Panc1 (cell line): ENCODE measurements around the gene LDHAL6B. TPM values are rescaled to one million over a fixed set of nuclear protein-coding genes. Genes with fewer than 3 reads are reported as not detected.

ENCODE experiments used
- ATAC-seq: fragments of 200-7000 bp; cut with Tn5 transposase; 2 replicates; pipeline ENCODE4 v1.9.1; 2020; ENCODE audit warnings: mild to moderate bottlenecking, moderate library complexity
- BruUV-seq: library from RNA; stranded (reverse); fragments of 400-500 nt; replicated peaks from 2 replicates; lab custom pipeline; 2021; lab: Mats Ljungman, UMichigan
- CTCF ChIA-PET: fragments of 300-600 bp; sonication (Branson Sonifier 250); formaldehyde crosslinking; loops from one replicate; lab custom pipeline; 2022; ENCODE audit warnings: antibody characterized with exemption; lab: Charles Lee
- POLR2A ChIA-PET: fragments of 300-600 bp; sonication (Branson Sonifier 250); formaldehyde crosslinking; loops from one replicate; lab custom pipeline; 2022; ENCODE audit warnings: antibody characterized with exemption; lab: Charles Lee
- DNase-seq: peaks from one replicate; pipeline ENCODE4 v3.0.0-alpha.2; 2010; ENCODE audit warnings: low read depth, low spot score
- H3K27ac ChIP-seq: 2 replicates; pipeline ENCODE4 v1.5.1; 2011; ENCODE audit warnings: mild to moderate bottlenecking, low read length, inconsistent platforms
- H3K27me3 ChIP-seq: fragments of 200-500 bp; sonication (Bioruptor generic); 2 replicates; pipeline ENCODE4 v1.6.0; 2014; ENCODE audit warnings: low read length, inconsistent platforms; ENCODE audit not compliant: control insufficient read depth, insufficient read depth
- H3K36me3 ChIP-seq: fragments of 200-500 bp; sonication (Bioruptor generic); 2 replicates; pipeline ENCODE4 v1.5.1; 2014; ENCODE audit warnings: inconsistent platforms, mild to moderate bottlenecking, low read length, moderate library complexity; ENCODE audit not compliant: control insufficient read depth, insufficient read depth
- H3K4me1 ChIP-seq: 2 replicates; pipeline ENCODE4 v1.5.1; 2011; ENCODE audit warnings: inconsistent platforms, mild to moderate bottlenecking, low read length, moderate library complexity; ENCODE audit not compliant: control insufficient read depth, insufficient read depth
- H3K4me3 ChIP-seq, 2 experiments: 2 replicates each; pipeline ENCODE4 v1.5.1; 2011 to 2012; ENCODE audit warnings: low read depth in 2 of 2, low read length in 2 of 2, mild to moderate bottlenecking in 2 of 2, inconsistent platforms in 1 of 2, moderate library complexity in 1 of 2
- H3K9me3 ChIP-seq: fragments of 200-500 bp; sonication (Bioruptor generic); 2 replicates; pipeline ENCODE4 v1.5.1; 2014; ENCODE audit warnings: low read depth, mild to moderate bottlenecking, inconsistent platforms, low read length, moderate library complexity; ENCODE audit not compliant: control insufficient read depth, insufficient read depth
- CTCF ChIP-seq: fragments of 450-650 bp; IDR thresholded peaks from 2 replicates; pipeline ENCODE4 v1.5.1; 2017; ENCODE audit warnings: mild to moderate bottlenecking
- POLR2AphosphoS5 ChIP-seq: IDR thresholded peaks from 2 replicates; pipeline ENCODE4 v1.6.1; 2012; ENCODE audit warnings: mild to moderate bottlenecking, low read depth, low read length, moderate library complexity
- REST ChIP-seq, 2 experiments: IDR thresholded peaks; 2 replicates each; pipeline ENCODE4 v1.6.1; 2011 to 2012; ENCODE audit warnings: low read depth in 2 of 2, control low read depth in 1 of 2, low read length in 1 of 2, mild to moderate bottlenecking in 1 of 2, moderate library complexity in 1 of 2; ENCODE audit not compliant: insufficient read depth in 1 of 2
- SIN3A ChIP-seq: IDR thresholded peaks from 2 replicates; pipeline ENCODE4 v1.6.1; 2012; ENCODE audit warnings: low read depth, mild to moderate bottlenecking, low read length, moderate library complexity, borderline replicate concordance; ENCODE audit not compliant: insufficient read depth
- TCF7L2 ChIP-seq: IDR thresholded peaks from 2 replicates; pipeline ENCODE4 v1.6.1; 2011; ENCODE audit warnings: mild to moderate bottlenecking, low read depth, low read length, inconsistent platforms
- in situ Hi-C: cut with HindIII; loops from 2 replicates; pipeline ENCODE4 v1.10.0; 2016; ENCODE audit warnings: low sequenced_read_pairs, low pct_unique_long_range_greater_than_20kb
- intact Hi-C: fragments of 100-400 bp; cut with micrococcal nuclease; formaldehyde crosslinking; loops from one replicate; pipeline ENCODE4 v1.10.0; 2022; ENCODE audit not compliant: unreplicated experiment
- total RNA-seq: library from RNA; stranded (reverse); gene quantifications from one replicate; pipeline ENCODE4 v1.2.1, GENCODE V29; 2021; ENCODE audit not compliant: unreplicated experiment

Gene LDHAL6B
- total RNA-seq, 1 experiment from 2014 or later, result not detected

- Histone ChIP-seq H3K27me3 (no peaks in the 10 kb centered on the region), H3K27ac (no peak overlapping the region), H3K4me3 (no peak overlapping the region), H3K9me3 (no peaks in the 10 kb centered on the region), H3K36me3 (no peaks in the 10 kb centered on the region), H3K4me1 (peaks cover 3% of the 10 kb centered on the region)
- ChIA-PET CTCF (no interaction called here), POLR2A (no interaction called here)
- BruUV-seq, result no TSS peak
- no peak for DNase-seq
- in situ Hi-C loops, result no loop called here
- intact Hi-C loops, result no loop called here
- no peak for ATAC-seq
- TF ChIP-seq POLR2AphosphoS5 (no peak), CTCF (no peak), SIN3A (no peak), REST (IDR thresholded peaks at IDR 0.05; ENCODE audit: insufficient read depth in 1 of 2, low read depth in 2 of 2, low read length in 1 of 2) (no peak), TCF7L2 (no peak)
These were observed 37.7 kb downstream of the LDHAL6B start for GRCh38 chr15:59244337-59244736.

- CTCF ChIA-PET, result no interaction called here
- Histone ChIP-seq H3K36me3 (no peaks in the 10 kb centered on the region), H3K4me1 (peaks cover 3% of the 10 kb centered on the region), H3K9me3 (no peaks in the 10 kb centered on the region), H3K4me3 (no peak overlapping the region), H3K27ac (no peak overlapping the region), H3K27me3 (no peaks in the 10 kb centered on the region)
- in situ Hi-C loops (no loop called here), intact Hi-C loops (no loop called here)
- TF ChIP-seq CTCF (no peak), SIN3A (no peak), POLR2AphosphoS5 (no peak), TCF7L2 (no peak), REST (IDR thresholded peaks at IDR 0.05; ENCODE audit: insufficient read depth in 1 of 2, low read depth in 2 of 2, low read length in 1 of 2) (no peak)
- BruUV-seq, result no TSS peak
- no peak for DNase-seq
- no peak for ATAC-seq
- POLR2A ChIA-PET, result no interaction called here
These were observed 38.9 kb downstream of the LDHAL6B start for GRCh38 chr15:59245559-59245958.
